HCT116 (cell line): ENCODE results near the gene HK1.

Experiments
- EZH2phosphoT487 ChIP-seq: fragments of 200-600 bp; IDR thresholded peaks from 2 replicates; pipeline ENCODE4 v1.6.1; 2018; ENCODE audit warnings: antibody characterized with exemption, borderline replicate concordance
- POLR2A ChIP-seq: IDR thresholded peaks from 2 replicates; pipeline ENCODE4 v1.7.0; 2011; ENCODE audit warnings: borderline replicate concordance; ENCODE audit not compliant: insufficient read depth, insufficient read length; ENCODE audit errors: extremely low read depth
- RAD21 ChIP-seq: IDR thresholded peaks from 2 replicates; pipeline ENCODE4 v1.6.1; 2012; ENCODE audit warnings: low read depth, mild to moderate bottlenecking

GRCh38 chr10:69312528-69312927 lies 34.2 kb downstream of the HK1 start:
- TF ChIP-seq RAD21, result no peak
- TF ChIP-seq POLR2A, result no peak
- no peak for TF ChIP-seq EZH2phosphoT487
